Measurements from ENCODE around the gene PPP6R1.

The PPP6R1 gene, protein sequence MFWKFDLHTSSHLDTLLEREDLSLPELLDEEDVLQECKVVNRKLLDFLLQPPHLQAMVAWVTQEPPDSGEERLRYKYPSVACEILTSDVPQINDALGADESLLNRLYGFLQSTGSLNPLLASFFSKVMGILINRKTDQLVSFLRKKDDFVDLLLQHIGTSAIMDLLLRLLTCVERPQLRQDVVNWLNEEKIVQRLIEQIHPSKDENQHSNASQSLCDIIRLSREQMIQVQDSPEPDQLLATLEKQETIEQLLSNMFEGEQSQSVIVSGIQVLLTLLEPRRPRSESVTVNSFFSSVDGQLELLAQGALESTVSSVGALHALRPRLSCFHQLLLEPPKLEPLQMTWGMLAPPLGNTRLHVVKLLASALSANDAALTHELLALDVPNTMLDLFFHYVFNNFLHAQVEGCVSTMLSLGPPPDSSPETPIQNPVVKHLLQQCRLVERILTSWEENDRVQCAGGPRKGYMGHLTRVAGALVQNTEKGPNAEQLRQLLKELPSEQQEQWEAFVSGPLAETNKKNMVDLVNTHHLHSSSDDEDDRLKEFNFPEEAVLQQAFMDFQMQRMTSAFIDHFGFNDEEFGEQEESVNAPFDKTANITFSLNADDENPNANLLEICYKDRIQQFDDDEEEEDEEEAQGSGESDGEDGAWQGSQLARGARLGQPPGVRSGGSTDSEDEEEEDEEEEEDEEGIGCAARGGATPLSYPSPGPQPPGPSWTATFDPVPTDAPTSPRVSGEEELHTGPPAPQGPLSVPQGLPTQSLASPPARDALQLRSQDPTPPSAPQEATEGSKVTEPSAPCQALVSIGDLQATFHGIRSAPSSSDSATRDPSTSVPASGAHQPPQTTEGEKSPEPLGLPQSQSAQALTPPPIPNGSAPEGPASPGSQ

DNA sequence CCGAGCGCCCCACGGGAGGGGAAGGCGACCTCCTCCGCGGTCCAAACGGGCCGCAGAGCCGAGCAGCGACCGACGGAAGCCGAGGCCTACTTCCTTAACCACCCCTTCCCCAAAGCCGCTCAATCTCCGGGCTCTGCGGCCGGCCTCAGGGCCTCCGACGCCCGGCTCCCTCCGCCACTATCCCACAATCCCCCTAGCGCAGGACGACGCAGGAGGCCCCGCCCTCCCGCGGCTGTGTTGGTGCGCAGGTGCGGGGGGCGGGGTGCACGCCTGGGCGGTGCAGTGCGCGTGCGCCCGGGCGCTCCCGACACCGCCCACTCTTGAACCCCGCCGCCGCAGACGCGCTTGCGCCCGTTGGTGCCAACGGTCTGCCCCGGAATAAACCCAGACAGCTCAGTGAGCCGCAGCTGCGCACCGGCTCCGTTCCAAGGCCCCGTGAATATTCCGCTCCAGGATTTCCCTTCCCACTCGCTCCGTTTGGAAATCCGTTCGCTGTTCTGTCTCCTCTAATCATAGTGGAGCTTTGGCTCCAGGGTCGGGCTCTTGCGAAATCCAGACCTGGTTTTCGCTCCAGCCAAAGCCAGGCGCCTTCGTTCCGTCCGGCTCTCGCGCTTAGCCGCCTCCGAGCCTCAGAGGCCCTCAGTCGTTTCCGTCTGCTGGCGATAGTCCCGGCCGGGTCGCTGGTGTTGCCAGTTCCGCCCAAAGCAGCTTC, at the start of gene PPP6R1:
TSS of gene PPP6R1 (minus strand) at position 190 of the 712 bp plus-strand sequence. CDS start 11,914 bp downstream, outside the sequence.
- peak; percentile 100 for DNase-seq

DNA sequence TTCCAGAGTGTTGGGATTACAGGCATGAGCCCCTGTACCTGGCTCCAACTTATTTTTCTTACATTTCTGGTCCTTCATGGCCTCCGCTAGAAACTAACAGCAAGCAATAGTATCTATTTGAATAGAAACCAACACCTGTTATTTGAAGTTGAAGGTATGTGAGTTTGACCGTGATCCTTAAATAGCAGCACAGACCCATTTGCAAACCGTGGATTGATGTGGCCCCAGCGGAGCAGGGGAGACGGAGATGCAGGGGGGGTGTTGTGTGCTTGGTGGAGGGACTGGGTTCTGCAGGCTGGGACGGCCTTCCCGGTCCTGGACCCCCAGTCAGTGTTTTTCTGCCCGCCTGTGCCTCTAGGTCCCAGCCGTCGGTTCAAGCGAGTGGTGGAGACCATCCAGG, 49.5 kb upstream of the PPP6R1 start:
- DNase-seq: no peak

DNA sequence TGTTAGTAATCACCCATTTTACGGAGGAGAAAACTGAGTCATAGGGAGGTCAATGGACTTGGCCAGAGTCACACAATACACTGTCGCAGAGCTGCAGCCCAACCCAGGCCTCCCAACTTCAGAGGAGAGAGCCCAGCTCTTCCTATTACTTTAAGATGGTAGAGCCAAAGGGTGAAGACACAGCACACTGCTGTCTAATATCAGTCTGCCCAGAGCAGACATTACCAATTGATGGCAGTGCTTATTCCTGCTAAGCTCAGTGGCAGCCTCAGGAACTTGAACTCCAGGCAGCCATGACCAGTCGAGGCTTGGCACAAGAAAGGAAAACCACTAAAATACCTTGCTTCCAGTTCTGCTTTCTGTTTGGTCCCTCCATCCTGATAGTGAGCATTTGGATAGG, 47.9 kb upstream of the PPP6R1 start:
- no peak for DNase-seq

DNA sequence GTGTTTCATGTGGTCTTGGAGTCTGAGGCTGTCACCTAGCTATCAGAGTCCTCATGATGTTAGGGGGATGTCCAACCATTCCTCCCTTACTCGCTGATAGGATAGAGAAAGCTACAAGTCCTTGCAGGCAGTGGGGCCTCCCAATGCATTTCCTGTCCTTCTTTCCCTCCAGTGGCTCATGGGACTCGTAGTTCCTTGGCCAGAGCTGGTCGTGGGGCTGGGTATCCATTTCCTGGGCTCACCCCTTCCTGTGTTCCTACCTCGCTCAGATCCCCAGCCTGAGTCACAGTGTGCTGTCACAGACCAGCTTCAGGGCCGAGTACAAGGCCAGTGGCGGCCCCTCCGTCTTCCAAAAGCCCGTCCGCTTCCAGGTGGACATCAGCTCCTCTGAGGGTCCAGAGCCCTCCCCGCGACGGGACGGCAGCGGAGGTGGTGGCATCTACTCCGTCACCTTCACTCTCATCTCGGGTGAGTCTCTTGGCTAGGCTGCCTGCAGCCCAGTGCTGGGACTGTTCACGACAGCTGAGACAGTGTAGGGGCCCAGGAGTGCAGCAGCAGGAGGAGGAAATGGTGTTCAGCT, 47.3 kb upstream of the PPP6R1 start:
- no peak for DNase-seq

DNA sequence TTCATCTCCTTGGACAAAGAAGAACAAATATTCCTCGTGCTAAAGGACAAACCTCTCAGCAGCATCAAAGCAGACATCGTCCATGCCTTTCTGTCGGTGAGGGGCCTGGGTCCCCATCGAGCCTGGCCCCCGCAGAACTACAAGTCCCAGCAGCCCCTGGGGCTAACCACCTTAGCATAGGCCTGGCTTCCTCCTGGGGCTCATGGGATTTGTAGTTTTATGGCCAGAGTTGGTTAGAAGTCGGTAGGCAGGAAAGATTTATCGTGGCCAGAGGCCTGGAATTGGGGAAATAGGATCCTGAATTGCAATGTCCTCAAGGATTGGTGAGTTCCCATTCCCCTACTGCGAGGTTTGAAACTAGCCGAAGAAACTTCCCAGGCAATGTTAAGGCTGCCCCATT, 46.7 kb upstream of the PPP6R1 start:
- DNase-seq: peak; percentile 51

DNA sequence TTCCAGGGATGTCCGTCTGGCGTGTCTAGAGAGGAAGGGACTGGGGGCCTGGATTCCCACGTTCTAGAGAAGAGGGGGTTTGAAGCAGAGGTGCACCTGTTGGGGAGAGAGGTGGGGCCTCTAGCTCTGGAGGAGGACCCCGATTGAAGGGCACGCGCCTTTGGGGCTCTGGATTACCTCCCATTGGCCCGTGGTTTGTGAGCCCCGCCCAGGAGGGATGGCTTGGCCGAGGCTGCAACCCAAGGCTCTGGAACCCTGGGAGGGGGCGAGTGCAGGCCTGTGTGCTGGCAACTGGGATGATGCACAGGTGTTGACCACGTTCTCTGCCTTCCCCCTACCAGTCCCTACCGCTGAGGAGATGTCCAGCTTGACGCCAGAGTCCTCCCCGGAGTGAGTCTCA, 46.2 kb upstream of the PPP6R1 start:
- DNase-seq: no peak

DNA sequence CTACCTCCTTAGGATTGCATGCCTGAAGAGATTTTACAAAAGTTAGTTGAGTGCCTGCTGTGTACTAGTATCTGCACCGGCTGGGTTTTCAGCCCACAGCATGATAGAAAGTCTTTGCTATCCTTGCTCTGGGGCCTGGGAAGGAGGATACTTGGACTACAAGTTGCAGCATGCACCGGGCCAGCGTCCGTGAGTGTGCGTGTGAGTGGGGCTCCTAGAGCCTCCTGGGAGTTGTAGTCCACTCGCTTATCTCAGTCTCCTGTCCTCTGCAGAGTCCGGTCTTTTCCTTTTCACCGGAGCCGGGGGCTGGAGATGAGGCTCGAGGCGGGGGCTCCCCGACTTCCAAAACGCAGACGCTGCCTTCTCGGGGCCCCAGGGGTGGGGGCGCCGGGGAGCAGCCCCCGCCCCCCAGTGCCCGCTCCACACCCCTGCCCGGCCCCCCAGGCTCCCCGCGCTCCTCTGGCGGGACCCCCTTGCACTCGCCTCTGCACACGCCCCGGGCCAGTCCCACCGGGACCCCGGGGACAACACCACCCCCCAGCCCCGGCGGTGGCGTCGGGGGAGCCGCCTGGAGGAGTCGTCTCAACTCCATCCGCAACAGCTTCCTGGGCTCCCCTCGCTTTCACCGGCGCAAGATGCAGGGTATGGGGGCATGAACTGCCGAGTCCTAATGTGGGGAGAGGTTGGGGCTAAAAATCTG, 45.6 kb upstream of the PPP6R1 start:
- DNase-seq: no peak

DNA sequence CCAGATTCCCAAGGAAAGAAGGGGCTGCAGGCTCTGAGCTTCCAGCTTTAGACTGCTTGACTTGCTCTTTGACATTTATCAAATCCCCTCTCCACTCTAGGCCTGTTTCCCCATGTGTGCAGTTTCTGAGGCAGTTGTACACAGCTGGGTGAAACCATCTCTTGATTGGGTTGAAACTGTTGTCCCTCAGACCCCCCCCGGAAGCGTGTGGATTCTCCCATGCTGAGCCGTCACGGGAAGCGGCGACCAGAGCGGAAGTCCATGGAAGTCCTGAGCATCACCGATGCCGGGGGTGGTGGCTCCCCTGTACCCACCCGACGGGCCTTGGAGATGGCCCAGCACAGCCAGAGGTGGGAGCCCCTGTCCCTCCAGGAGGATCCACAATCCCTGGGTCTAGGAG, 44.7 kb upstream of the PPP6R1 start:
- no peak for DNase-seq

DNA sequence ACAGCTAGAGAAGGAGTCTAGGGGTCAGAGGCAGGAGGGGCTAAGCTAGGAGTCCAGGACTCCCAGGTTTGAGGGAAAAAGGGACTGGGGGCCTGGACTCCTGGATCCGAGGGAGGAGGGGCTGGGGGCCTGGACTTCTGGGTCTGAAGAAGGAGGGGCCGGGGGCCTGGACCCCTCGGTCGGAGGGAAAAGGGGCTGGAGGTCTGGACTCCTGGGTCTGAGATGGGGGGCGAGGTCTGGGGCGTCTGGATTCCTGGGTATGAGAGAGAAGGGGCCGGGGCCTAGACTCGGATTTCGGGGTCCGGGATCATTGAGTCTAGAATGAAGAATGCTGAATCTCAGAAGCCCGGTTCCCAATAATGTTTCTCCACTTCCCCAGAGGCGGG, 43.5 kb upstream of the PPP6R1 start:
- DNase-seq: no peak

DNA sequence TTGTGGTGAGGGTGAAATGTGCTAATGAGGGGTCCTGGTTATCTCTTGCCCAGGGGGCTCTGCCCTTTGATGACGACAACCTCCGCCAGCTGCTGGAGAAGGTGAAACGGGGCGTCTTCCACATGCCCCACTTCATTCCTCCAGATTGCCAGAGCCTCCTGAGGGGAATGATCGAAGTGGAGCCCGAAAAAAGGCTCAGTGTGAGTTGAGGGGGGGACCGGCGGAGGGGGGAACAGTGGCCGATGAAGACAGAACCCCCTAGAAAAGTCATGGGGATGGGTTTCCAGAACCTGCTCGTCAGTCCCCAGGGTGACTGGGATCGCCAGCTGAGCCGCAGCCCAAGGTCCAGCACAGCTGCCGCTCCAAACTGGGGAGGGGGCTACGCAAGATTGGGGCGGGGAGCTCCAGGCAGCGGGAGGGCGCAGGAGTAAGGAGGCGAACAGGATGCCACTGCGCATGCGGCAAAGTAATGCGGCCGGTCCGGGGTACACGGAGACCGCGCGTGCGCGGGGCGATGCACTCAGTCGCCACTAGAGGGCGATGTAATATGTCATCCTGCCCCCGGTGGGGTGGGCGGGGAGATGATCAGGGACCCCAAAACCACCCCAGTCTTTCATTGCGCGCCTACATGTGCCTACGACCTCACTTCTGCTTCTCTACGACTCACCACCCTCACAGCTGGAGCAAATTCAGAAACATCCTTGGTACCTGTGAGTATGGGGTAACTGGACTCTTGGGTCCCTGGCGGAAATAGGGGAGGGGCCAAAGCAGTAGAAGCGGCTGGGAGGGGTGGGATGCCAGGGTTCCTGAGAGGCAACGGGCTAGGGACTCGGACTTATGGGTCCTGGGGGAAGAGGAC, 42.9 kb upstream of the PPP6R1 start:
- peak; percentile 93 for DNase-seq

DNA sequence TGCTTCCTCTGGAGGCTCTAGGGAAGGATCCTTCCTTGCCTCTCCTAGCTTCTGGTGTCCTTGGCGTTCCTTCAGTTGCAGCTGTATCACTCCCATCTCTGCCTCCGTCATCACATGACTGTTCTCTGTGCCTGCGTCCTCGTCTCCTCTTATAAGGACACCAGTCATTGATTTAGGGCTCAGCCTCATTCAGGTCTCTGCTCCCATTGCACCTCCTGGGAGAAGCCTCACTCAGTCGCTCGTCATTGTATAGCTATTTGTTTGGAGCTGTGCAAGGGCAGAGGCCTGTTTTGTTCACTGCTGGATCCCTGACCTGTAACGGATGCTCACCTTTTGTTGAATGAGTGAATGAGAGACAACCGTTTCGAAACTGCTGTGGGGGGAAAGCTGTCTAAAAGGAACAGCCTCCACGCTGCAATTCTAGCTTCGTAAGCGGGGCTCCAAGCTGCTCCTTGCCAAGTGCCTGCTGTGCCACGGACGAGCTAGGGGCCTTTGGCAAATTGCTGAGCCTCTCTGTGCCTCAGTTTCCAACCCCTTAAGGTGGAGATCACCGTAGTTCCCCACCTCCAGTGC, 42.2 kb upstream of the PPP6R1 start:
- DNase-seq: no peak

DNA sequence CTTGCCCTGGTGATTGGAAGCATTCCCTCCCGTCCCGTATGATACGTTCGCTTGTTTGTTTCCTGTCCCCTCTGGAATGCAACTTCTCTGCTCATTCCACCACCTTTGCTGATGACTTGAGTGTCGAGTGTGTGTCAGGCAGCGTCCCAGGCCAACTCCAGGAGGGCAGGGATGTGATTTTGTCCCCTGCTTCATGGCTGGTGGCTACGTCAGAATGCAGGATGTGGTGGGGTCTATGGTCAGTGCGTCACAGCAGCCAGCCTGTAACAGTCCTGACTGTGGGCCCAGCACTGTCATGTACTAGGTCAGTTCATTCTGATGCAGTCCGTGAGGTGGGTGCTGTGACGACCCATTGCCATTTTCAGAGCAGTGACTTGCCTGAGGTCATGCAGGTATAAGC, 41.2 kb upstream of the PPP6R1 start:
- no peak for DNase-seq

DNA sequence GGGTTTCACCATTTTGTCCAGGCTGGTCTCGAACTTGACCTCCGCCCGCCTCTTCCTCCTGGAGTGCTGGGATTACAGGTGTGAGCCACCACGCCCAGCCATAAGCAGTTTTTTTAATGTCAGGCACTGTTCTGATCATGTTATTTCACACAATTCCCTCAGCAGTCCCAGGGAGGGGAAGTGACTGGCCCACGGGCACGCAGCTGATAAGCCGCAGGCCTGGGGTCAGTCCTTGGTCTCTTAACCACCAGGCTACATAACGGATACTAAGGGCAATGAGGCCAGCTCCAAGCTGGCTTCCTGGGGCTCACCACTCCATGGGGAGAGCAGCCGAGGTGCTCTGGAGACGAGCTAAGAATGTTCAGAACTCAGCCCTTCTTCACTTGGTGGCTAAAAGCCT, 38.5 kb upstream of the PPP6R1 start:
- DNase-seq: no peak

DNA sequence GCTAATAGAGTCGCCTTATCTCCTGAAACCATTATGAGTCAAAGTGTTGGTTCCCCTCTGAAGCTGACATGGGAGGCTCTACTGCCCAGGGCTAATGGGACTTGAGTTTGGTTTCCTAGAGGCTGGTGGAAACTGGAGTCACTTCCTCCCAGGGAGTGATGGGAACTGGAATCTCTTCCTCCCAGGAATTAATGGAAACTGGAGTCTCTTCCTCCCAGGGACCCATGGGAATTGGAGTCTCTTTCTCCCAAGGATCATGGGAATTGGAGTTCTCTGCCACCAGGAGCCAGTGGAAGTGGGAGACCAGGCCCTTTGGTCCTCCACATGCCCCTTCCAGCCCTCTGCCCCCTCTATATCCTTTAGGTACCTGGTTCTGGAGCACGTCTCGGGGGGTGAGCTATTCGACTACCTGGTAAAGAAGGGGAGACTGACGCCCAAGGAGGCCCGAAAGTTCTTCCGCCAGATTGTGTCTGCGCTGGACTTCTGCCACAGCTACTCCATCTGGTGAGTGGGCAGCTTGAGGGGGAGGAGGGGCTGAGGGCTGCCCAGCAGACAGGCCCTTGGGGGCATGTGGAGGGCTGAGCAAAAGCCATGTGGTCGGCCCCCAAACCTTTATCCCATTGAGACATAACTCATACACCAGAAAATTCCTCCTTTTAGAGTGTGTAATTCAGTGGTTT, 30.4 kb upstream of the PPP6R1 start:
- no peak for DNase-seq

DNA sequence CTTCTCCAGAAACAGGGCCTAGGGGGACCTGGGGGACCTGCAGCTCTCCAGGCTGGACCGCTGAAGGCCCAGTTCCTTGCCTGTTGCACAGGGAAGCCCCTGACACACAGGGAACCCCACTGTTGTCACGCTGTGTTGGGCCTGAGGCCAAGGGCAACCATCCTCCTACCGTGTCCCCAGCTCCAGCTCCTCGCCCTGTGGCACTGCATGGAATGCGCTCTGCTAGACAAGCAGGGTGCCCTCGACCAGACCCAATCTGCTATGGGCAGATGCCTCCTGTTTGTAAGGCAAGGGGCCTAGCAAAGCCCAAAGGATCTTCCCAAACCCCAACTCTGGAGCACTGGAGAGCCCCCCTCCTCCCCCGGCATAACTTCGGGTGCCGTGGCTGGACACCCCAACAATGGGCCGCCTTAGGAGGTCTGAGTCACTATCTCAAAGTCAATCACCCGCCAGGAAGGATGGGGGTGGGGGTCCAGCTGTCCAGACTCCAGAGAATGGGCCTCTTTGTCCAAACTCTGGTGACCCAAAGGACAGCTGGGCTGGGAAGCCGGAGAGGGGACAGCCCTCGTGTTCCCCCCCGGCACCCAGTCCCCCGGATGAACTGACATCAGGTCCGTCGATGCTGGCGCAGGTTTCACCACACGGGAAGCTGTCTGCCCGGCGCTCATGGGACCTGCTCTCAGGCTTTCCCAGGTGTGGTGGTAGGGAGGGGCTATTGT, 28.7 kb upstream of the PPP6R1 start:
- no peak for DNase-seq

DNA sequence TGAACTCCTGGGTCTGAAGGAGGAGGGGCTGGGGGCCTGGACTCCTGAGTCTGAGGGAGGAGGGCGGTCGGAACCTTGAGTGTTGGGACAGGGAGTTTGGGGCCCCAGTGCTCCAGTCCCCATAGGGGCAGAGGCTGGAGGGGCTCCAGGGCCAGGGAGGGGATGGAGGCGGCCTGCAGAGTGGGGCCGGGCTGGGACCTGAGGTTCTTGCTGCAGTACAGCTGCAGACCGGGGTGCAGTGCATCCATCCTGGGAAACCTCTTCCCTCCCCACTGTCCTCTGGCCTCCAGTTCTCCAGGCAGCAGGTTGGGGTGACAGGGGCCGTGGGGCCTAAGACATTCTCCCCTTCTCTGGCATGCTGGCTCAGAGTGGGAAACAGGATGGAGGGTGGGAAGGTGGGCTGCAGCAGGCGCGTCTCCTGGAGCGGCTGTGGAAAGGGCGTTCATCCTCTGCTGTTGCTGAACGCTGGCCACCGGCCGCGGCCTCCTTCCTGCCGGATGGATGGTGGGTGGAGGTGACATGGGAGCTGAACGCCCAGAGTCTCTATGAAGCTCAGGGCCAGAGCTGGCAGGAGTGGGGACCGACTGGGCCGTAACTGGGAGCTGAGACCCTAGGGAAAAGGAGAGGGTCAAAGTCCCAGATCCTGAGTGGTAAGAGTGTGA, 26.5 kb upstream of the PPP6R1 start:
- no peak for DNase-seq

DNA sequence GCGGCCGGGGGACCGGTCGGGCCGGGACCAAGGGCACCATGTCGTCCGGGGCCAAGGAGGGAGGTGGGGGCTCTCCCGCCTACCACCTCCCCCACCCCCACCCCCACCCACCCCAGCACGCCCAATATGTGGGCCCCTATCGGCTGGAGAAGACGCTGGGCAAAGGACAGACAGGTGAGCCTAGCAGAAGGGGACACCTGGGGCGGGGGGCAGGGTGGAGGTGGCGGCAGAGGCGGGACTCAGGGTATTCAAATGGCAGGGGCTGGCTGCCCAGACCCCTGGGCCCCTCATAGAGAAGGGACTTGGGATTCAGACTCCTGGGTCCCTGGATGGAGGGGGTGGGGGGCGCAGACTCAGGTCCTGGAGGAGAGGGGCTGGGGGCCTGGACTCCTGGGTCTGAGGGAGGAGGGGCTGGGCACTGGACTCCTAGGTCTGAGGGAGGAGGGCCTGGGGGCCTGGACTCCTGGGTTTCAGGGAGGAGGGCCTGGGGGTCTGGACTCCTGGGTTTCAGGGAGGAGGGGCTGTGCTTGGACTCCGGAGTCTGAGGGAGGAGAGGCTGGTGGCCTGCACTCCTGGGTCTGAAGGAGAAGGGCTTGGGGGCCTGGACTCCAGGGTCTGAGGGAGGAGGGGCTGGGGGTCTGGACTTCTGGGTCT, 25.7 kb upstream of the PPP6R1 start:
- no peak for DNase-seq

DNA sequence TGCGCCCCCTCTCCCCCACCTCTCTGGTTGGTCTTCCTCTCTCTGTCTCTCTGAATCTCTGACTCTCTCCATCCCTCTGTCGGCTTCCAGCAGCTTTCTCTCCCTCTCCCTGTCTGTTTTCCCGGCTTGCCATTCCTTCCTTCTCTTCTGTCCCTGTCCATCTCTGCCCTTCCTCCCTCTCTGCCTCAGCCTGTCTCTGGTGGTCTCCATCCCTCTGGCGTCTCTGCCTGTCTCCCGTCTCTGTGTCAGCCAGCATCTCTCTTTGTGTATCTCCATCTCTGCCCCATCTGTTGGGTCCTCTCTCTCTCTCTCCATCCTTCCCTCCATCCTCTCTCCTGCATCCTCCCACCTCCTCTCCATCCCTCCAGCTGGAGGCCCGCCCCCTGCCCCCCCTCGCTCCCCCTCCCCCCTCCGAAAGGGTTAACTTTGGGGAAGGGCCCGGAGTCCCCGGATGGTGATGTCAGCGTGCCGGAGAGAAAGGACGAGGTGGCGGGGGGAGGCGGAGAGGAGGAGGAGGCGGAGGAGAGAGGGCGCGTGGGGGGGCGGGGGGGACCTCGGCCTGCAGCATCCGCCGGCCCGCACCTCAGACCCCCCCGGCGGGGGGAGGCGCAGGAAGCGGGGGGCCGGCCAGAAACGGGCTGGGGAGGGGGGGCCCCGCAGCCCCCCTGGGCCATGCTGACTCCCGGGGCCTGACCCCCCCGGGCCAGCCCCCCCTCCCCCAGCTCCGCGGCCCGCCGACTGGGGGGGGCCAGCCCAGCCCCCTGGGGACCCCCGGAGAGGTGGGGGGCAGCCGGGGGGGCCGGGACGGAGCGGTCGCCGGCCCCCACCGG, 24.9 kb upstream of the PPP6R1 start, which contains the start of gene BRSK1:
TSS of gene BRSK1 (plus strand) at position 450 of the 830 bp plus-strand sequence. CDS start 446 bp downstream, outside the sequence.
- peak; percentile 87 for DNase-seq
